COLO668 (cell line): ENCODE measurements around the gene CCDC88C.

Experiments
- DNase-seq: peaks from one replicate; lab custom pipeline; 2025; ENCODE audit not compliant: unreplicated experiment; lab: John Stamatoyannopoulos, UW

CCDC88C gene

DNA sequence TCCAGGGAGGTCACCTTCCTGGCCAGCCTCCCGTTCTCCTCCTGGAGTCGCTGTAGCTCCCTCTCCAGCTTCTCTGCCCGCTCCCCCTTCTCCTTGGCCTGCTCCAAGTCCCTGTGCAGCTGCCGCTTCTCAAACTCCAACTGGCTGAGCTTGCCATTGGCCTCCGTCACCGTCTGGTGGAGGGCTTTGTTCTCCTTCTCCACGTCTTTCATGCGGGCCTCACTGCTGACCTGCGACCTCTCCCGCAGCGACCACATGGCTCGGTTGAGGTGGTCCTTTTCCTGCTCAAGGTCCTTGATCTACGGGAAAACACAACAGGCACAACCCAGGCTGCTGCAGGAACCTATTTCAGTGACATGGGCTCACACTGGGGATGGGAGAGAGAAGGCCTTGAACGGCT lies 103.8 kb downstream of the CCDC88C start:
- no peak for DNase-seq

DNA sequence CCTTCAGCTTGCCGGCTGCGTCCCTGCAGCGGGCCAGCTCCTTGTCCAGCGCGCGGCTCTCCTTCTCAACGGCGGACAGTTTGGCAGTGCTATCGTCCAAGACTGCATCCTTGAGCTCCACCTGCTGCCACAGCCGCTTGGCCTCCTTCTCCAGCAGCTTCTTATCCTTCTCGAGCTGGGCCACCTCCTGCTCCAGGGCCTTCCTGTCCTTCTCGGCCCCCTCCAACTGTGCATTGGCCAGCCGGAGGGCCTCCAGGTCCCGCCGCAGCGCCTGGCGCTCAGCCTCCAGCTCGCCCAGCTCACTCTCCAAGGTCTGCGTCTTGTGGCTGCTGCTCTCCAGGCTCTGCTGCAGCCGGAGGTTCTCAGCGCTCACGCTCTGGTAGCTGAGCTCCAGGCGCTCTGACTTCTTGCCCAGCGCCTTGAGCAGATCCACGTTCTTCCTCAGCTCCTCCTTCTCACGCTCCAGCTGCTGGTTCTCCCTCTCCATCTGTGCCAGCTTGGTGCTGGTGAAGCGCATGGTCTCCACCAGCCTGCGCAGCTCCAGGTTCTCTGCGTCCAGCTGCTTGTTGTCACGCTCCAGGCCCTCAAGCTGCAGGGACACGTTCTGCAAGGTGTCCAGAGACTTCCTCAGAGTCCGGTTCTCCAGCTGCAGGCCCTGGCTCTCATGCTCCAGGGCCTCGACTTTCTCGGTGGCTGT lies 104.3 kb downstream of the CCDC88C start:
- no peak for DNase-seq

DNA sequence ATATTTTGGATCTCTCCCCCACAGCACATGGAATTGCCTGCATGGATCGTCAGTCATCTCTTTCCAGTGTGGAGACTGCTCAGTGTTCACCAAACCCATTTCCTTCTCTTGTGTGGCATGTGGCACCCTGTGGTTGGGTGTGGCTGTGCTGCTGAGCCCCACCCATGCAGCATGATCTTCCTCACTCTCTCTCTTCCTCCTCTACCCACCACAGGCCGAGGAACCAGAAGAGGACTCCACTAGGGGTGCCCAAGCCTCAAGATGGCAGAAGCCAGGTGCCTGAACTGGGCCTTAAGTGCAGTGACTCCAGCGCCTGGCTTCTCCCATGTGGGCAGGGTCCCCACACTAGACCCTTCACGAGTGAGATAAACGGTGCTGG lies 106.3 kb downstream of the CCDC88C start:
- DNase-seq: no peak

DNA sequence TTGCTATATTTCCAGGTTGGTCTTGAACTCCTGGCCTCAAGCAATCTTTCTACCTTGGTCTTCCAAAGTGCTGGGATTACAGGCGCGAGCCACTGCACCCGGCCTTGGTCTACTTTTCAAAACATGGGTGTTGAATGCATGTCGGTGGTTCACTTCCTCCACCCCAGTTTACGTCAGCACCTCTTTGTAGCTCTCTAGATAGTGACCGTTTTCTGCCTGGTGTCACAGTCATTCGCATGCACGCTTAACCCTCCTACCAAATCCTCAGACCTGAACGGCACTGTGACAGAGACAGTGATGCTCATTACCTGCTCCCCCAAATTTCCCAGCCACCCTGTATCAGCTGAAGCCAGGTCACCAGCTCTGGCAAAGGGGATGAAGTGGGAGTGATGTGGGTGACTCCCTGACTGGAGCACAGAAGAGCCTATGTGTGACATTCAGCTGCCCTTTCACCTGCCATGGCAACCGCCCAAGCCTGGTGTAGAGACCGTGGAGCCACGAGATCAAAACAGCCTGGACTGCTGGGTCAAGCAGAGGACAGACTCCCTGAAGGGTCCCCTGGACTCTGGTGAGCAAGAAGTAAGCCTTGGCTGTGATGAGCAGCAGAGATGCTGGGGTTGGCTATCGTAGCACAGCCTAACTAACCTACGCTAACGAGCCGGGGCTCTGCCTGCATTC lies 106.9 kb downstream of the CCDC88C start:
- no peak for DNase-seq

DNA sequence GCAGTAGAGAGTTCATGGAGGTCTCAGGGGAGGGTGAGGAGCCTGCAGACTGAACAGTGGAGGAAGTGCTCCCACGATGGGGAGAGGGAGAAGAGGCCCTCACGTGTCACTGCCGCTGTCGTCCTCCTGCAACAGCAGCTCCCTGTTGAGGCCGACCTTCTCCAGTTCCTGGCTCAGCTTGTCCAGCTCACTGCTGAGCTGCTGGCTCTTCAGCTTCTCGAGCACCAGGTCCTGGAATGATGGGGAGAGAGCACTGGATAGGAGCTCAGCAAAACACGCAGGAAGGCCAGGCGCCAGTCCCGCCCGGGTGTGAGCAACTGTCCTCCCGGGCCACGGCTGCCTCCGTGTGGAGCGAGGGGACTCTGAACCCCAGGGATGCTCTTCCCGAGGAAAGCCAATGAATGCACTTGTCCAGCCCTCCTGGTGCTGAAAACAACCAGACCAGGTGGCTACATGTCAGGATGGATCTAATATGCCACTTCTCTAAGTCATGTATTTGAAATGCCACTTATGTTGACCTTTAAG lies 107.8 kb downstream of the CCDC88C start:
- DNase-seq: no peak

DNA sequence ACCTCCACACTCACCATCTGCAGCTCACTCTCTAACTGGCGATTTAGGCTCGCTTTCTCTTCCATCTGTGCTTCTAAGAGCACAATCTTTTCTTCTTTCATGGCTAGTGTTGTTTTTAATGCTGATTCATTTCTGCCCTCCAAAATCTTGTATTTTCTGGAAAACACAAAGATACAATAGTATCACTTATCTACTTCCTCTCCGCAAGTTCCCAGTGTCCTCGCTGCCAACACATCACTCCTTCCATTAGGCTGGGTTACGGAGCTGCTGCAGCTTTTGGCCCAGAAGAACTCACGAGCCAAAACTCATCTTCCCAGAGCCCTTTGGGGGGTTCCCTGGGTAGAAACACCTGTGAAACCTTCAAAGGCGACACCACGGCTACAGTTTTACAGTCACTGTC lies 109.3 kb downstream of the CCDC88C start:
- DNase-seq: no peak

DNA sequence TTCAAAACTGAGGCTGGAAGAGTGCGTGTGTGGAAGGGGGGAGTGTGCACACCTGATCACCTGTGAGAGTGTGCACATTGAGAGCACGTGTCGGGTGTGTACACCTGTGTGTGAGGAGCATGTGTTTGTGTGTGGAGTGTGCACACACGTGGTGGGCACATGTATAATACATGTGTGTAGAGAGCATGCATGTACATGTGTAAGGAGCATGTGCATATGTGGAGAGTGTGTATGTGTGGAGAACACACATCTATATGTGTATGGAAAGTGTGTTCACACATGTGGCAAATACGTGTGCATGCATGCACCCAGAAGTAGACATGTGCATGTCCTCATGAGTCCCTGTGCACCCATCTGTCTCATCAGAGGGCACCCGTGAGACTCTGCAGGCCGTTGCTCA lies 110.0 kb downstream of the CCDC88C start:
- DNase-seq: no peak

DNA sequence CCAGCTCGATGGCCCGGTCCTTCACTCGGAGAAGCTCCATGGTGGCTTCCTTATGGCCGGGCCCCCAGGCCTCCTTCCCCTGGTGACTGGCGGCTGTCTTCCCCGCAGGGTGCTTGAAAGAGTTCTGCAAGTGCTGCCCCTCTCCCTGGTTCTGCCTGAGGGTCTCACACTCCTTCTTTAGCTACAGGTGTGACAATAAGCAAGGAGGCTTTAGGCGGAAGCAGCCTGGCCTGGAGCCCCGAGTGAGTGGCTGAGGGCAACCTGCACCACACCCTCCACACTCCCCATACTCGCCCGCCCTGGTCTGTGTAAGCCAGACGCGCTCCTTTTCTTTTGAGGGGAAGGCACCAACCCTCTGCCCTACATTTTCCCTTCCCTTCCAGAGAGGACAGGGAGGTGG lies 110.6 kb downstream of the CCDC88C start:
- DNase-seq: no peak

DNA sequence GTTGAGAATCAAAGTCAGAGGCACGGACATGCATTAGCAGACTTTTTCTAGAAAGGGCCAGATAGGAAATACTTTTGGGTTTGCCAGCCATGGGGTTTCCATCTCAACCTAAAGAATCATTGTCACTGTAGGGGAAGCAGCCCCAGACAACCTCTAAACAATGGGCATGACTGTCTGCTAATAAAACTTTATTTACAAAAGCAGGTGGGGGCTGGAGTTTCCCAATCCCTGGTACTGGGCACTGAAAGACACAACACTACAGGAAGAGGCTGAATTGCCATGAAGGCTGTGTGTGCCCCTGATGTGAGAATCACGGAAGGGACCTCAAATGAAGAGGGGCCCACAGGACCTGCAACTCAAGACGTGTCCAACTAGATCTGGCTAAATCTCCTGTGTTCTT lies 111.1 kb downstream of the CCDC88C start:
- DNase-seq: no peak

DNA sequence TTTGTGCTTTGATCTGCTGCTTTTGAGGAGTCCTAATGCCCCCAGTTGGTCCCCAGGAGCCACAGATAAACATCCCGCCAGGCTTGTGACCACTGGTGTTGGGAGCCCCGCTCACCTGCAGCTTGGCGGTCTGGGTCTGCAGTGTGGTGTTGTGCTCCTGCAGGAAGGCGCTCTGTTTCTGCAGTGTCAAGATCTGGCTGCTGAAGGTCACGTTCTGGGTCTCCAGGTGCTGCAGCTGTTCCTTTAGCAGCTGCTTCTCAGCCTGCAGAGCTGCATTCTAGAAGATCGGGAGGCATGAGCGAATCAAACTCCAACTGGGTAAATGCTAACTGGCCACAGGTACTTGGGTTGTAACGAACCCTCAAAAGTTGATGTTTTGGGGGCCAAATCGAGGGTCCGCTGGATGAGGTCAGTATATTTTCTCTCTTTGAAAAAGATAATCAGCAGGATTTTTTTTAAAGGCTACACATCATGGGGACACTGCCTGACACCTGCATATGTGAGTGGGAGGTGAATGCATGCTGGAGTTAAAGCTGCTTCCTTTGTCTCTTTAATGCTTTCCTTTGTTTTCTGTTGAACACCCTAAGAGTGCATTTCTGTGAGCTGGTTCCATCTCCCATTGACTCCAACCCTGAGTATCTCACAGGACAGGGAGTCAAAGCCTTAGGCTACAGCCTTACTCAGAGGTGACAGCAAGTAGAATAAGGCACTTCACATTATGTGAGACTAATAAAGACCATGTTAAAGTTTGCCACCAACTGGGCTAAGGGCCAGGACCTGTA lies 111.8 kb downstream of the CCDC88C start:
- DNase-seq: no peak

DNA sequence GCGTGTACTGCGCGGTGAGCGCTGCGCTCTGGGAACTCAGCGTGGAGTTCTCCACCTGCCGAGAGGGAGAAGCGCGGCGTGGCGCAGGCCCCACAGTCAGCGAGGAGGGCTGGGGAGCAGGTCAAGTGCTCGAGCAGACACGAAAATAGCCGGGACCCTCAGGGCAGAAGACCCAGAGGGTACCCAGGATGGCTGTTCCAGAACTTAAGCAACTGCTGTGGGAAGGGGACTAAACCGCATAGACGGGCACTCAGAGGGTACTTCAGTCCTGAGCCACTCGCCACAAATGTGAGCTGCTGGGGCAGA lies 113.7 kb downstream of the CCDC88C start:
- no peak for DNase-seq

DNA sequence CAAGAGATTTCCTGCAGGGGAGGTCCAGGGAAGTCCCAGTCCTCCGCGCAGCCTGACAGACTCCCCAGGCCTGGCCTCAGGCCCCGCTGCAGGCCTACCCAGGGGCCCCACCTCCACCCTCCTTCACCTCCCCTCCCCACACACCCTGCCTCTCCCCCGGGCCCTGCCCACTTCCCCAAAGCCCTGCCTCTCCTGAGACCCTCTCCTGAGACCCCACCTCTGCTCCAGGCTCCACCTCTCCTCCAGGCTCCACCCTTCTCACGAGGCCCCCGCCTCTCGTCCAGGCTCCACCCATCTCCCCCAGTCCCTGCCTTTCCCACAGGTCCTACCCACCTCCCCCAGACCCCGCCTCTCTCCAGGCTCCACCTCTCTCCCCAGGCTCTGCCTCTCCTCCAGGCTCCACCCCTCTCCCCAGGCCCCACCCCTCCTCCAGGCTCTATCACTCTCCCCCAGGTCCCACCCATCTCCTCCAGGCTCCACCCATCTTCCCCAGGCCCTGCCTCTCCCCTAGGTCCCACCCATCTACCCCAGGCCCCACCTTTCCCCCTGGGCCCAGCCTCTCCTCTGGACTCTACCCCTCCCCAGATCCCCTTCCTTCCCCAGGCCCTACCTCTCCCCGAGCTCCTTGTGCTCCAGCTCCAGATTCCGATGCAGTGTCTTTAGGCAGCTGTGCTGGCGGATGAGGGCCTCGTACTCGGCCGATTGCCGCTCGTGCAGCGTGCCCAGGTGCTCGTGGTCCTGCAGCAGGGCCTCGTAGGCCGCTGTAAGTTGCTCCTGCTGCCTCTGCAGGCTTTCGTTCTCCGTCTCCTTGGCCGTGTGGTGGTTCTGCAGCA lies 114.3 kb downstream of the CCDC88C start:
- DNase-seq: peak; percentile 32

DNA sequence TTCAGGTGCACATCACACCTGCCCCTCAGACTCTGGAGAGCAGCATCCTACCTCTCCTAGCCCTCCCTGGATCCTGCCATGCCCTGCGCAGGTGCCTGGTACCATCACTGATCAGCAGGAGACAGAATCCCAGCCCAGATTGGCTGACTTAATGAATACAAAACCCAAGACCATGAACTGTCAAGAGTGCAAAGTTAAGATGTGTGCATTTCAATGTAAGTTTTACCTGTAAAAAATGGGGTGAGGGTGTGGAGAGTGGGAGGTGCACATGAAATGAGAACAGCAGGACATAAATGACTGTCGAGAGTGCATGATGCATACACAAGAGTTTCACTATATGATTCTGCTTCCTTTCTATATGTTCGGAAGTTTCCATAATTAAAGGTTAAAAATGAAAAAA lies 115.2 kb downstream of the CCDC88C start:
- no peak for DNase-seq

DNA sequence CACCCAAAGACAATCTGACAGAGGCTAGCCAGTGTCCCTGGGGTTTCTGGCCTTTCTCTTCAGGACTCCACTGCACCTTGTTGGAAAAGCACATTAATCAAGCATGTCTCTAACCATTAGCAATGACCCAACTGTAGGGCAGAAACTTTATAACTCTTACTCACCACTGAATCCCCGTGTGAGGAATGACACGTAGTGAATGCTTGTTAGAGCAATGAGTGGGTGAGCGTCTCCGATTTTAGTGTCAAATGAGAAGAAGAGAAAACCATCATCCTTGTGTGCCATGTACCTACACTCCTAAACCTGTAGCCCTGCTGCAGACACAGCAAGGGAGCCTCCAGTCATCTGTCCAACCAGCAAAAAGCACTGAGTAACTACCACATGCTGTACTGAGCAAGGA lies 116.7 kb downstream of the CCDC88C start:
- DNase-seq: no peak

DNA sequence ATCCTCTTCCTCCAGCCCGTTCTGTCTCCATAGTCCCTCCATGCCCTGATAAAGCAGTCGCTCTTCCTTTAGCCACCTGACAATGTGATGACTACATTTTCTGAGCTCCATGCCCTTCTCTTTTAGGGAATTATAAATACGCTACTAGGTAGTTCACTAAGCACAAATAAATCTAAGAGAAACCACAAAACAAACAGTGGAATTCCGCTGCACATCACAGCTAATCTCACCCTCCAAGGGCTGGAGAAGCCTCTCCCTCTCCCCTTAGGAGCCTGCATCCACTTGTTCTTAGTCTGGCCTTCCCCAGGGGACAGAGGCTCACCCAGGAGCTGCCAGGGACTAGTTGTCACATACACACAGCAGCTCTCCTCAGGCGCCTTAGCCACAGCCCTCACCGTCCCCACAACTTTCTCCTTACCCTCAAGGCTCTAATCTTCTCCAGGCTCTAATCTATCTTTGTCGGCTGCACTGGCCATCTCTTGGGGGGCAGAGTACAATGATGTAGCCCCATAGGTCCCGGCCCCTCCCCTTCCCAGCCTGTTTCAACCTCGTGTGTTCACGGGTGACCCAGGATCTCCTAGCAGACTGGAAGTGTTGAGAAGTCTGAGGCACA lies 117.2 kb downstream of the CCDC88C start:
- DNase-seq: no peak

DNA sequence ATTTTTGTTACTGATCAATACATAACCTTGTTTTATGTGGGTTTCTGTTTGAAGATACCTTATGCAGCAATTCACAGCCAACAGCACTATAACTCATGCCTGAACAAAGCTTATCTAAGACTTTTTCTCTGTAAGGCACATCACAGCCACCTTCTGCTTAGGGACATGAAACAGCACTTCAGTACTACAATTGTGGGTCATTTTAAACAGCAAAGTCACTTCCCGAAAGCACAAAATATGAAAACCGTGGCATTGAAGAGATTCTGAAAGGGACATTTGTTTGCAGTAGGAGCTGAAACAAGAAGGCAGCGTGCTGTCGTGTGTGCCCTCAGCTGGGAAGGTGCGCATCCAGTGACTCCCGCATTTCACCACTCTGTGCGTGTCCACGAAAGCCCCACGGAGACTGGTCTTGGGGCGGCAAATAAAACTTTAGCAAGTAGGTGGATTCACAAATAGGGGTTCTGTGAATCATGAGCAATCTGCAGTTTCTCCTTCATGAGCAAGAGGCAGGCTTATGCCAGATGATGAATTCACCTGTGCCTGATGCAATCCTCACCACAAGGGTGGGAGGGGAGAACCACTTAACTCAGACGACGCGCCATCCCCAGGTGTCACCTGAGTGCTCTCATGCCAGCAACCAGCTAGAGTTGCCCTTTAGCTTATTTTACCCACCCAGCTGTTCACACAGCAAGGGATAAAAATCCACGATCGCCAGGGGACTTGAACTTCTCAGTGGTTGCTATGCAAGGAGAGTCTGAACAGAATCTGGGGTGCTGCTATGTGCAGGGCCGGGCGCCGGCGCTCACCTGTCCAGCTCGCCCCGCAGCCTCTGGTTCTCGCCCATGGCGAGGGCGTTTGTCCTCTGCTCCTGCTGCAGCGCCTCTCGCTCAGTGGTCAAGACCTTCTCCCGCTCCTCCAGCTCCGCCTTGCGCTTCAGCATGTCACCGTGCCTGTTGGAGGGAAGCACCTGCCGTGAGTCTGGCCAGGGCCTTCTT lies 118.2 kb downstream of the CCDC88C start:
- DNase-seq: peak; percentile 45

DNA sequence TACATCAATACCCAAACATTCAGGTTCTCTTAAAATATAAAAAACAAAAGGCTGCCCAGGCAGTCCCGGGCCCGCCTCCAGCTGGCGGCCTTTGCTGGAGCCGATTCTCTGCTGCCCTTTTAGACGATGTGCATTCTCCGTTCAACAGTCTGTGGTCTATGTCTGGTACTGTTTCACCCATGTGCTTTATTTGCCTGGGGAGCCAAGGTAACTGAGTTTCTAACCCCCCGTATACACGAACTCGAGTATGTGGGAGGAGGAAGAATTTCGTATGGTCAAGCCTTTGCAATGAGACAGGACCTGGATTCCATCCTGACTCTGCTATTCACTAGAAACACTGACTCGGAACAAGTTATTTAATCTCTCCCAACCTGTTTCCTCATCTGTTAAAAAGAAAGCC lies 119.0 kb downstream of the CCDC88C start:
- DNase-seq: no peak

DNA sequence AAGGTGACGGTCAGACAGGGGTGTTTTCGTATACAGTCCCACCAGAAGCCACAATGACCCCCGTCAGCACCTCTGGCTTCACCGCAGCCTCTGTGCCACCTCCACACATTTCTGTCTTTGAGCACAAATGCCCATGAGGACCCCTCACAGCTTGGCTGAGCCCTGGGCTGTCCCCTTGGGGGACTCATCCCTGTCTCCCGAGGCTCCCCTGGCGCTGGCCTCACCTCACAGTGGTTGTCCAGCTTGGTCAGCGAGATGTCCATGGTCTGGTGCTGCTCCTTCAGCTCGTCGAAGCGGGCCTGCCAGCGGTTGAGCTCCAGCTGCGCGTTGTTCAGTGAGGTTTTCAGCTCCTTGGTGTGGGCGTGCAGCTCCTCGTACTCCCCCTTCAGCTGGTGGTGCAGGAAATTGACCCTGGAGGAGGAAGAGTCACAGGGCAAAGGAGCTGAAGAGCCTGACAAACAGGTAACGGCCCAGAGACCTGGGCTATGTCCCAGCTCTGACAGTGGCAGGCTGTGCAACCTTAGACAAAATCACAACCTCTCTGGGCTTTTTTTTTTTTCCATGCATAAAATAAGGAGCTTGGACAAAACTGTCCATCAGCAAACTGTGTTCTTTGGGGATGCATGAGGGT lies 120.4 kb downstream of the CCDC88C start:
- no peak for DNase-seq
